Kasumi-1 (cell line): ENCODE data around the gene PGAM5.

Experiments used
- DNase-seq, 2 experiments: peaks; one replicate each; lab custom pipeline; 2025; lab: John Stamatoyannopoulos, UW

The PGAM5 gene

GRCh38 chr12:132720606-132721345, 10.1 kb downstream of the PGAM5 start:
- DNase-seq = no peak

GRCh38 chr12:132723015-132723763, 12.5 kb downstream of the PGAM5 start:
- DNase-seq = no peak

GRCh38 chr12:132723764-132724140, 13.1 kb downstream of the PGAM5 start:
- DNase-seq = no peak

- DNase-seq = no peak
These were observed 14.0 kb downstream of the PGAM5 start for GRCh38 chr12:132724506-132725241.

- no peak for DNase-seq
These were observed 15.7 kb downstream of the PGAM5 start for GRCh38 chr12:132726386-132726785.

GRCh38 chr12:132727091-132727794, 16.6 kb downstream of the PGAM5 start:
- DNase-seq = no peak

GRCh38 chr12:132728502-132728901, 17.9 kb downstream of the PGAM5 start:
- DNase-seq = no peak

GRCh38 chr12:132729541-132730320, 19.1 kb downstream of the PGAM5 start:
- no peak for DNase-seq

GRCh38 chr12:132730353-132730752, 19.7 kb downstream of the PGAM5 start:
- no peak for DNase-seq

GRCh38 chr12:132731574-132731973, 20.9 kb downstream of the PGAM5 start:
- DNase-seq = no peak

- no peak for DNase-seq
These were observed 23.6 kb downstream of the PGAM5 start for GRCh38 chr12:132734206-132734605.

- no peak for DNase-seq
These were observed 24.9 kb downstream of the PGAM5 start for GRCh38 chr12:132735496-132735895.

GRCh38 chr12:132736378-132736777, 25.7 kb downstream of the PGAM5 start:
- no peak for DNase-seq

- DNase-seq = no peak
These were observed 26.3 kb downstream of the PGAM5 start for GRCh38 chr12:132736913-132737312.

GRCh38 chr12:132739600-132740312, 29.1 kb downstream of the PGAM5 start:
- no peak for DNase-seq

GRCh38 chr12:132740313-132740646, 29.6 kb downstream of the PGAM5 start:
- DNase-seq = no peak

- DNase-seq = no peak
These were observed 30.0 kb downstream of the PGAM5 start for GRCh38 chr12:132740652-132741051.

- no peak for DNase-seq
These were observed 31.0 kb downstream of the PGAM5 start for GRCh38 chr12:132741620-132742019.

GRCh38 chr12:132743831-132744230, 33.2 kb downstream of the PGAM5 start:
- DNase-seq = no peak

- DNase-seq = no peak
These were observed 36.0 kb downstream of the PGAM5 start for GRCh38 chr12:132746613-132747012.

- DNase-seq = no peak
These were observed 36.8 kb downstream of the PGAM5 start for GRCh38 chr12:132747395-132747794.
